Myocyte (in vitro differentiated cells): ENCODE measurements around the gene TCEAL3. TPM values are rescaled to one million over a fixed set of nuclear protein-coding genes. Genes with fewer than 3 reads are reported as not detected.
"Not testable (repeated sequence)": the region's sequence is repeated elsewhere in the genome, so short reads cannot be mapped to it uniquely, and the experiment has no call there.

Experiments used
- DNase-seq: peaks from one replicate; pipeline ENCODE4 v3.0.0-alpha.2; 2012; ENCODE audit warnings: low read depth
- total RNA-seq: library from RNA; depleted of rRNA; stranded (reverse); fragments of >200 nt; gene quantifications from 2 replicates; pipeline ENCODE4 v1.2.3, GENCODE V29; 2014

Gene TCEAL3
- total RNA-seq, 1 donor from 2014 or later: 34.0 TPM

- no peak for DNase-seq
Measured at GRCh38 chrX:103624111-103624510, 16.3 kb downstream of the TCEAL3 start.

GRCh38 chrX:103626855-103627254 is 19.1 kb downstream of the TCEAL3 start:
- no peak for DNase-seq

GRCh38 chrX:103628386-103629317 is 20.9 kb downstream of the TCEAL3 start, which contains the start of gene TCEAL1:
TSS of gene TCEAL1 (plus strand) at chrX:103628975. CDS start at chrX:103629917, 942 bp downstream.
- DNase-seq: peak; percentile 88

- DNase-seq: peak; percentile 75
Measured at GRCh38 chrX:103629318-103630170, 21.8 kb downstream of the TCEAL3 start.

- no peak for DNase-seq
Measured at GRCh38 chrX:103630171-103630511, 22.4 kb downstream of the TCEAL3 start.

GRCh38 chrX:103631145-103631544 is 23.4 kb downstream of the TCEAL3 start:
- no peak for DNase-seq

GRCh38 chrX:103635436-103635835 is 27.7 kb downstream of the TCEAL3 start:
- DNase-seq: no peak

- no peak for DNase-seq
Measured at GRCh38 chrX:103637604-103638338, 30.0 kb downstream of the TCEAL3 start.

- DNase-seq: peak; percentile 24
Measured at GRCh38 chrX:103638479-103639346, 30.9 kb downstream of the TCEAL3 start.

GRCh38 chrX:103640401-103641155 is 32.8 kb downstream of the TCEAL3 start:
- DNase-seq: no peak

GRCh38 chrX:103644125-103644524 is 36.4 kb downstream of the TCEAL3 start:
- DNase-seq: peak; percentile 21

- no peak for DNase-seq
Measured at GRCh38 chrX:103647630-103648029, 39.9 kb downstream of the TCEAL3 start.

GRCh38 chrX:103651151-103651773 is 43.5 kb downstream of the TCEAL3 start:
- no peak for DNase-seq

- peak; percentile 45 for DNase-seq
Measured at GRCh38 chrX:103655230-103656000, 47.7 kb downstream of the TCEAL3 start.

GRCh38 chrX:103656617-103657016 is 48.9 kb downstream of the TCEAL3 start:
- peak; percentile 73 for DNase-seq

GRCh38 chrX:103657066-103657465 is 49.3 kb downstream of the TCEAL3 start:
- not testable (repeated sequence) for DNase-seq

GRCh38 chrX:103658681-103659433 is 51.1 kb downstream of the TCEAL3 start:
- DNase-seq: no peak
